CD4-positive, alpha-beta T cell treated with Interleukin-4 for 4 hours (primary cell): Measurements from ENCODE around the gene CHRND.

Source experiments
- DNase-seq: peaks from one replicate; pipeline ENCODE4 v3.0.0-alpha.2; 2020

The CHRND gene

DNA sequence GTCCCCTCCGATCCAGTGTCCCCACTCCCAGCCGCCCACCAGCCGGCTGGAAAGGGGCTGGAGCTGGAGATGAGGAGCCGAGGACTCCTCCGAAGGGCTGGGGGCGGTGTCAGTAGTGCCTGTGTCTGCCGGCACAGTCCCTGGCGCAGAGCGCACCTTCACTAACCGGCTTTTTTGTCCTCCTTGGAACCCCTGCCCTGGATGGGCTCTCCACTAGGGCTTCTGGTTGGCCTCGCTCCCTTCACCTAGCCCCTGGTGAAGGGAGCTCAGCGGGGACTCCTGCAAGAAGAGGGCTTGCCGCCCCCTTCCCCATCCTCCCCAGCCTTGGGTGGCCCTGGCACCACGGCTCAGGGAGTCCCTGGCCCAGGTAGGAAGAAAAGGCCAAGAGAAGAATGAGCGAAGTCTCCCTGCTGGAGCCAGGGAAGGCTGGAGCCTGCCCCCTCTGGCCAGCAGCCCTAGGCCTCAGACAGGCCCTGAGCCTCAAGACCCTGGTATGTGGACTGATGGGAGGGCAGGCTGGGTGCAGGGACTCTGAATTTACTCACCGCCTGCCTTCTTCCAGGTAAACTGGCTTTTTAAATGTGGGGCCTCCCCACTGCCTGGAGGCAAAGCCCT is 37.8 kb upstream of the CHRND start:
- no peak for DNase-seq

DNA sequence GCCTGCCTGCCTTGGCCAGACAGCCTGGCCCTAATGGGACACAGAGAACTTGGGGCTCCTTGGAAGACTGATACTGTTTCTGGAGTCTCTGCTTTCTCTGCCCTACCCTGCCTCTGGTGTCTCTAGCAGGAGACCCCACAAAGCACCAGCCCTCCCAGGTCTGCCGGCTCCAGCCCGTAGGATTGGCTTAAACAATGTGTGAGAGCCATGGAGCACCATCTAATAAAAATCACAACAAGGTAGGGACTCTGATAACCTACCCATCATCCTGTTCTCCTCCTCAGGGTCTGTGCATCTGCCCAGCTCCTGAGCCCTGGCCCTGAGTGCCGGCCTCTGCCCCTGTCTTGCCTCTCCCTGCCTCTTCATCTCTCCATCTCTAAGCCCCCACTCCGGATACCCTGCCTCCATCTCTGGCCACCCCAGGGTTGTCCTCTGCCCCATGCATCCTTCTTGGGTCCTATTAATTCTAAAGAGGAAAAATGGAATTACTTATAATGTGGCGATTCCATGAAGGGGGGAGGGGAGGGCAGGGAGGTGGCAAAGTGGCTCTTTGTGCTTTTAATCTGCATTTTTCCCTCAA is 37.1 kb upstream of the CHRND start:
- DNase-seq = no peak

DNA sequence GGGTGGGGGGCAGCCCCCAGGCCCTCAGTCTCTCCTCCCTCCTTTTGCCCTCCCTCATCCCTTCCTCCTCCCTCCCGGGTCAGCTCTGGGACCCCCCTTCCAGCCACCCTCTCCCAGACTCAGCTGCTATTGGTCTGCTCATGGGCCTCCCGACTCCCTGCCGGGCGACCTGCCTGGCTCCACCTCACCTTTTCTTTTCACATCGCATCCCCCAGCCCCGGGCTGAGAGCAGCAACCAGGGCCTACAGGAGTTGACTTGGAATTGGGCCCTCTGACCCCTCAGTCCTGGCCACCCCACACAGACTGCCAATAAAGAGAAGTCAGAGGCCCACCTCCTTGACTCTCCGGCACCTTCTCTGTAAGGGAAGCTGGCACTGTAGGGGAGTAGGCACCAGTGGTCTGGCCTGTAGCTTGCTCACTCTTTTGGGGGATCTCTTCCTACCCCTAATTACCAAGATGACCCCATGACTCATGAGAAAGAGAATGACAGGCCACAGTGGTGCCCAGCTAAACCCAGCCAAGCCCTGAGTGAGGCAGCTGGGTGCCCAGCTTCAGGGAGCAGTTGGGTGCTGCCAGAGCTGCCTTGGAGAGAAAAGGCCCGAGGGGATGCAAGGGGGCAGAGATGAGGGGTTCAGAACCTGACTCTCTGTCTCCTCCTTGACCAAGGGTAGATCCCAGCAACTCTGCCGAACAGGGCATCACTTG is 36.3 kb upstream of the CHRND start:
- DNase-seq = no peak

DNA sequence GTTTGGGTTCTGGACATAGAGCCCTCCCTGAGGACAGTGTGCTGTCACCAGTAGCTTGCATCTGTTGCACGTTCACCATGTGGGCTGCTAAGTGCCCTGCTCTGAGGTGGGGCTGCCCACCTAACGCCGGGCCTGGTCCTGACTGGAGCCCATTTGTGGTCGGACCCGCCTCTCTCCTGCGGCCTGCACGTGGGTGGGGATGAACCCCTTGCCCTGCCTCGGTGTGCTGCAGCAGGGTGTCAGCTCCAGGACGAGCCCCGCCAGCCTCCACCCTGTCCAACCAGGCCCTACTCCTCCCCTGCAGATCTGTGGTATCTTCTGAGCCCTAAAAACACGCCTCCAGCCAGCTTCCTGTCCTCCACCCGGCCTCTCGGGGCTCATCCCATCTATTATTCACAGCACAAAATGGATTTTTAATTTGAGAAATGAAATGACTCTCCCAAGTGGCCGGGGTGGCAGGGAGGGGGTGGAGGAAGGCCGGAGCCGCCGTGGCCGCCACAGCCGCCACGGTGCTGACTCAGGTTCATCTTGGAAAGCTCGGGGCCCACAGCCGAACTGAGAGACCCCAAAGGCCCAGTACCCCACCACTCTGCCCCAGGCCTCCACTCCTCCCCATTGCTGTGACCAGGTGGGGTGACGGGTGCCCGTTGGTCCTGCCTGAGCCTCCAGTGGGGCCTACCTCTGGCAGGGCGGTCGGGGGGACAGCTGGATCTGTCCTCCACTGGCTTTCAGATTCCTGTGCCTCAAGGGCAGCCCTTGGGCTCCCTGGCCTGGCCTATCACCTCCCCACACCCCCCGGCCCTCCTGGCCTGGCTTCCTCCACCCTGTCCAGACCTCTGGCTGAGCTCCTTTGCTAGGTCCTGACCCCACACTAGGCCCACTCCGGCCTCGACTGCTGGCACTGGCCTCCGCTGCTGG is 35.5 kb upstream of the CHRND start:
- no peak for DNase-seq

DNA sequence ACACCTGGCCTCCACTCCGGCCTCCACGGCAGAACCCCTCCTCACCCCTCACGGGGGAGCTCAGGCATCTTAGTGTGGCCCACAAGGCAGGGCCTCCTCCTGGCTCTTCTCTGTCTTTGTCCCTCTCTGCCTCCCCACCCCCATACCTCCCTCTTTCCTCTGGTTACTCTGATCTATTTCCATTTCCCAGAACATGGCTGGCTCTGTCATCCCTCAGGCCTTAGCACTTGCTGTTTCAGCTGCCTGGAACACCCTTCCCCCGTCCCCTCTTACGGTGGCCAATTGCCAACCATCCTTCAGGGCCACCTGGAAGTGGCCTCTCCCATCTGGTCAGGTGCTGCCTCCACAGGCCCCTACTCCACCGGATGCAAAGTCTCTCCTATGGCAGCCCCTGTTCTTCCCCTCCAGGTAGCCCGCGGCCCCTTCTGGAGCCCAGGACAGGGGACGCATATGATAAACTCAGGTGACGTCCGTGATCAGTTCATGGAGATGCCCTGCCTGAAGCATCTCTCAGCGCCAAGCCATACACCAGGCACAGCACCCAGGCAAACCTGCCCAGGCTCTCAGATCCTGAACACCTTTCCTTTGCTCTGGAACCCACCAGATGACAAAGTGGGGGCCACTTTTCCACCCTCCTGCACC is 34.7 kb upstream of the CHRND start:
- no peak for DNase-seq

DNA sequence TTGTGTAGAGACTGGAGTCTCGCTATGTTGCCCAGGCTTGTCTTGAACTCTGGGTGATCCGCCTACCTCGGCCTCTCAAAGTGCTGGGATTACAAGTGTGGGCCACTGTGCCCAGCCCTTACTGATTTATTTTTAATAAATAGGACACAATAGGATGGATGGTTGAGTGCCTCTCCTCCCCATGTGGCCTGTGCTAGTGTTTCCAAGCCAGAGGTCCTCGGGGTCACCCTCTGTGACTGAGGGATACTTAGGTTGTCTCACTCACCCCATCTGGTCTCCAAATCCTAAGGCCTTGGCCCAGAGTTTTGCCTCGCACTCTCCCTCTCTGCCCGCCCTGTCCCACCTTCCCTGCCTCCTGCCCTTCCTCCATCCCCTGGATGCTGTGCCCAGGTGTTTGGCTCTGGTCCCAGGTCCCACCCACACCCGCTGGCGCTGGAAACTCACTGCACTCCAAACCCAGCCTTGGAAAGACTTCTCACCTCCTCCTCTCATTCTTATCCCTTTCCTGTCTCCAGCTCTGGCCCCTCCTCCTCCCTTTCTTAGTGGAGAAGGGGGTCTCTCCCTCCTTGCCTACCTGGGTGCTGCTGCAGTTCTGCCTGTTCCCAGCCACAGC is 33.6 kb upstream of the CHRND start:
- DNase-seq = no peak

DNA sequence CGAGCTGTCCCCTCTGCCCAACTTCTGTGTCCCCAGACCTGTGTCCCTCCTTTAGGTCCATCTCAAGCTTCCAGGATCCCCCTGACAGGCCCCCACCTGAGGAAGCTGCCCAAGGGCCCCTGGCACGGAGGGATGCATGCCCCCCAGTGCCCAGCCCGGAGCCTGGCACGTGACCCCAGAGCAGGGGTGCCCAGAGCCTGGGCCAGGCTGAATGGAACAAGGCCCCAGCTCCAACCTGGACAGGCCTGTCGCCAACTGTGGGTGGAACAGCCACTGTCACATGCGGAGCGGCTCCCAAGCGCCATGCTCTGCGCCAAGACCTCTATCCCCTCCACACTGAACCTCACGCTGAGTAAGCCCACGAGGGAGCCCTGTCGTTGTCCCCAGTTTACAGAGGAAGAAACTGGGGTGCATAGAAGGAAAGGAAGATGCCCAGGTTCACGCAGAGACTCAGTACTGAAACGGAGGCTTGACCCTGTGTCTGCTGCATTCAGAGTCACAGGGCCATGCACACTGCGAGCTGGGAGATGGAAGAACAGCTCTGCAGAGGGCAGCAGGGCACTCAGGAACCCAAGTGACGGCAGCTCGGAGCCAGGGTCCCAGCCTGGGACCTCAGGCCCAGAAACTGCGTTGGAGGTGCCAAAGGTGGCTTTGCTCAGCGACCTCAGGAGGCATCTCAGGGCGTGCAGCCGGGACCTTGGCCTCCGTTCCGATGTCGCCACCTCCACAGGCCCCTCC is 32.8 kb upstream of the CHRND start:
- no peak for DNase-seq

DNA sequence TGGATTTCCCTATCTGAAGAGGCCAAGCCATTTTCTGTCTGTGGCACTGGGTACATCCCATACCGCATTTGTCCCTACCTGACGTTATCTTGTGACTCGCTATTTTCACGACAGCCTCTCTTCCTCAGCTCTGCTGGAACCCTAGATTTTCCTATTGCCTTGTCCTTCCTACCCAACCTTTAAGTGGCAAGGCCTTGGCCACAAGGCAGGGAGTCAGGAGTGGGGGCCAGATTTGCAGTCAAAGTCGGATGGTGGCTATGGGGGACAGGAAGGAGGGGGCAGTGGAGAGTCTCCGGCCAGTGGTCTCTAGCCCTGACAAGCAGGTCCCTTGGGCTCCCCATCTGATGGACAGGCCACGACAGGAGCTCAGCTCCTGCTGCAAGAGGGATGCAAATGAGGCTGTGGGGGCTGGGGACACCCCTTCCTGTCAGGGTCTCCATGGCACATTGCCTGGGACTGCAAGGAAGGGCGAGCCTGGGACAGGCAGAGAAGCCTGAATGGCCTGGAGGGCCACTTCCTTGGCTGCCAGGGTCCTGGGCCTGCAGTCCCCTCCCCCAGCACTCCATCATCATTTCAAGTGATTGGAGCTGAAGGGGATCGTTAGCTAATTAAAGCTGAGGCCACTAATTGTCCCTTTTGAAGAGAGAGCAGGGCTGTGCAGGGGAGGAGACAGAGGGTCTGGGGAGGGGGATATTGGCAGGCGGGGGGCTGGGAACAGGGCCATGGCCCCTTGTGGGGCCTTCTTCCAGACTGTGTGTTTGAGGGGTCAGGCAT is 32.1 kb upstream of the CHRND start:
- no peak for DNase-seq

DNA sequence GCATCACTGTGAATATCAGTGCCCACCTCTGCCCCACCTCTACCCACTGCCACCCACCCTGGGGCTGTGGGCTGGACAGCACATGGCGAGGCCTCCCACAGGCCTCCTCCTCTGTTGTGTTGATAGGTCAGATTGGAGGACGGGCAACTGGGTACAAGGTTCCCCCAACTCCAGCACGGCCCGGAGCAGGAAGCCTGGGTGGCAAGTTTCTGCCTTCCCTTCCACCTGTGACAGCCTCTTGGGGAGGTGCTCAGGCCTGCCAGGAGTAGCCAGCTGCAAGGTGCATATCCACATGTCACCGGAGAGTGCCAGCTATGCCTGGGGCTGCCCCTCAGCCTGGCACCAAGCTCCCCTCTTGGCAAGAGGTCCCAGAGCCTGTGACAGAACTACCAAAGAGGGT is 31.4 kb upstream of the CHRND start:
- DNase-seq = no peak

DNA sequence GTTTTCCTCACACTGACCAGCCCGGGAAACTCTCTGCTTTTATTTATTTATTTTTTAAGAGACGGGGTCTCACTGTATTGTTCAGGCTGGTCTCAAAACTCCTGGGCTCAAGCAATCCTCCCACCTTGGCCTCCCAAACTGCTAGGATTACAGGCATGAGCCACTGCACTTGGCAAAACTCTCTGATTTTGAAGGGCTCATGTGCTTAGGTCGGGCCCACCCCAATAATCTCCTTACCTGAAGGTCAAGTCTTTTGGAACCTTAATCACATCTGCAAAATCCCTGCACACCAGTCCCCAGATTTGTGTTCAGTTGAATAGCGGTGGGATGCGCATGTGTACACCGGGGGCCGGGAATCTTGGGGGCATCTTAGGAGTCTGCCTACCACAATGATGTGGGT is 30.7 kb upstream of the CHRND start:
- DNase-seq = no peak

DNA sequence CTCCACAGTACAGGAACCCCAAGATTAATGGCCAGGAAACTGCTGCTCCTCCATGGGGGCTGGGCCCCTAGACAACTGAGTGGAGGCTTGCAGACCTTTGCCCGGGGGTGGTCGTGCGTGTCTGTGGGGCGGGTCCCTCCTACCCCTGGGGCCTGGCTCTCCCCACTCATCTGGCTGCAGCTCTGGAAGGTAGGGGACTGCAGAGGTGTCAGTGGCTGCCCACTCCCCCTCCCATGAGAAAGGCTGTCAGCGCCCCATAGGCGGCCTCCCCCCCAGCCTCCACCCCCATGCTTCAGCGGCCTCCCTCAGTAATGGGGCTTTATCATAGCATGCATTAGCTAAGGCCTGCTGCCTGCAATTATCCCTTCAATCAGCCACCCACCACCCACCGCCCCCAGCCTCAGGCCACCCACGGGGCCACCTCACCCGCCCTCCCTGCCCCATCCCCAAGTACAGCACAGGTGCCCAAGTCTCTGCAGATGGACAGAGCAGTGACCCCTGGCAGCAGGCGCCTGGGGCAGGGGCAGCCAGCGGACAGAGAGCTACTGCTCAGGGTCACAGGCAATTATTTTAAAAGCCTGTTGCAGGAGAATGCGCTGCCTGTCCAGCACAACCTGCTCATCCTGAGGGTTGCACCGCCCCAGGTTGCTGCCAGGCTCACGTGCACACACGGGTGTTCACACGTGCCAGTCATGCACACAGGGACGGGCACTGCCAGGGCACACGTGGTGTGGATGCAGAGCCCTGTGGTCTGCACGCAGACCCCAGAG is 29.3 kb upstream of the CHRND start:
- no peak for DNase-seq

DNA sequence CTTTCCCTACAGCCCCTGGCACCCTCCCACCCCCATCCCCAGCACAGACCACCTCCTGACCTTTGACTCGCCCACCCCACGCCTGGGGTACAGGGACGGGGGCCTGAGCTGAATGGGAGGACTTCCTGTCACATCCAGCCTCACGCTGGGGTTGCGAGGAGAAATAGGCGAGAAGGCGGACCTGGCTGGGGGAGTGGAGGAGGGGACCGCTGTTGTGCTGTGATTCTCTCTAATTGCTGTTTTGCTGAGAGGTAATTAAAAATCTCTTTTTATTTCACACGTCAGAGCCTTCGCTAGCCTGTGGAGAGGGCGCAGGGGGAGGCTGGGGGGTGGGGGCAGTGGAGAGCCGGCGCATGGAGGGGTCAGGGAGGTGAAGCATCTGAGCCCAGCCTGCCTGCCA is 28.6 kb upstream of the CHRND start:
- no peak for DNase-seq

DNA sequence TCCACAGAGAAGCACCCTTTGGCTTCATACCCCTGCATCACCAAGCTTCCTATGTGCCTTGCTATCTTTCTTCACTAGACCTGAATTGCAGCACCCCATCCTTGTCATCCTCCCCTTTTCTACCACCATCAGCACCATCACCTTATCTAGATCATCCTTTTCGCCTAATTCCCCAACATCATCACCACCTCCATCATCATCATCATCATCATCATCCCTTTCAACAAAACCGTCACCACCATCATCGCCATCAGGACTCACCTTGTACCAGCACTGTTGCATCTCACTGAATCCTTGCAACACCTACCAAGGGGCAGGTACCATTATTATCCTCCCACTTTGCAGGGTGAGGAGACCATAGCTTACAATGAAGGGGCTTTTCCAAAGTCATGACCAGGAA is 27.5 kb upstream of the CHRND start:
- DNase-seq = no peak

DNA sequence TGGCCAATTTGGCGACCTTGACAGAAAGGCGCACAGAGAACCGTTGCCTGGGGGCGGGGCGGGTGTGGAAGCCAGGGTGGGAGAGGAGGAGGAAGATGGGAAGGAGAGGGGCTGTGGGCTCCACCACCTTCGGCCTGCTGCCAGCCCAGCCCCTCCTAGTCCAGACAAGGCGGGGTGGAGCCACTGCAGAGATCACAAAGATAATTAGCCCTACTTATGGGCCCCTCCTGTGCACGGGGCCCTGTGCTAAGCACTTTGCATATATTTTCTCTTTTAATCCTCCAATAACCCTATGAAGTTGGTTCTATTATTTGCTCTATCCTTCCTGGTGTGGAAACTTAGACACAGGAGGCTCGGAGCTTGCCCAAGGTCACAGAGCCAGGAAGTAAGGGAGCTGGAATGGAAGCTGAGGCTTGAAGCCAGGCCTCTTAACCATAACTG is 24.6 kb upstream of the CHRND start:
- DNase-seq = no peak

DNA sequence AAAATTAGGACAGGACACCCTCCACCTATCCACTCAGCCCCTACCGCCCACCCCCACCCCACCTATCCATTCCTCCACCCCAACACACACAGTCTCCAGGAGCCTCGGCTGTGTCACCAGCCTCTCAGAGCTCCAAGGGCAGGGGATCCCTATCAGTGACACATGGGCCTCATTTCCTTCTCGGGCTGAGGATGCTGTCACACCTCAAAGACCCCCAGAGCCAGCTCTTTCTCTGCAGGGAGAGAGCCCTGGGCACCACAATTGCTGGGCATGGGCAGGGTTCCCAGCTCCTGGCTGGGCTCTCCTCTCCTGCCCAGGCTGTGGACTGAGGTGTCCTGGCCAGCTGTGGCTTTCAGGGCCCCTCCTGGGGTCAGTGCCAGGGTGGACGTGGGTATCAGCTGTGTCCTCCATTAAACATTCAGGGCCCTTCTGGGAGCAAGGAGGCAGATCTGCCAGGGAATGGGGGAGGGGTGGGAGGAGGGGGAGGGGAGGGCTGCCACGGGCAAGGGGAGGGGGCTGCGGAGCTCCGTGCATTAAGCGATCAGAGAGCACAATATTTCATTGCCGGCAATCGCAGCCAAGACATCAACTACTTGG is 24.1 kb upstream of the CHRND start:
- no peak for DNase-seq

DNA sequence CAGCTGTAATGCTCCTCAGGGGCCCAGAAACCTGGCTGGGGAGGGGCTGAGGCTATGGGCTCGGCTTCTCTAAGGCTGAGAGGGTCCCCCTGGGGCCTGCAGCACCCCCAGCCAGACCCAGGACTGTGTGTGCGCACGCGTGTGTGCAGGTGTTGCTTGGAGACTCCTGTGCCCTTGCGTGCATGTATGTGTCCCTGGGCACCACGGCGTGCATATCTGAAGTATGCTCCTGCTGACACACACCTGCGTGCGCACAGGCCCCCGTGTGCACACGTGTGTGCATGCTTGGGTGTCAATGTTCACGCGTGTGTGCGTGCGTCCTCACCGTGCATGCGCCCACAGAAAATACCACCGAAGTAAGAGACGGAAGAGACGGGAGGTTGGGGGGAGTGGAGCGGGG is 23.4 kb upstream of the CHRND start:
- DNase-seq = no peak

DNA sequence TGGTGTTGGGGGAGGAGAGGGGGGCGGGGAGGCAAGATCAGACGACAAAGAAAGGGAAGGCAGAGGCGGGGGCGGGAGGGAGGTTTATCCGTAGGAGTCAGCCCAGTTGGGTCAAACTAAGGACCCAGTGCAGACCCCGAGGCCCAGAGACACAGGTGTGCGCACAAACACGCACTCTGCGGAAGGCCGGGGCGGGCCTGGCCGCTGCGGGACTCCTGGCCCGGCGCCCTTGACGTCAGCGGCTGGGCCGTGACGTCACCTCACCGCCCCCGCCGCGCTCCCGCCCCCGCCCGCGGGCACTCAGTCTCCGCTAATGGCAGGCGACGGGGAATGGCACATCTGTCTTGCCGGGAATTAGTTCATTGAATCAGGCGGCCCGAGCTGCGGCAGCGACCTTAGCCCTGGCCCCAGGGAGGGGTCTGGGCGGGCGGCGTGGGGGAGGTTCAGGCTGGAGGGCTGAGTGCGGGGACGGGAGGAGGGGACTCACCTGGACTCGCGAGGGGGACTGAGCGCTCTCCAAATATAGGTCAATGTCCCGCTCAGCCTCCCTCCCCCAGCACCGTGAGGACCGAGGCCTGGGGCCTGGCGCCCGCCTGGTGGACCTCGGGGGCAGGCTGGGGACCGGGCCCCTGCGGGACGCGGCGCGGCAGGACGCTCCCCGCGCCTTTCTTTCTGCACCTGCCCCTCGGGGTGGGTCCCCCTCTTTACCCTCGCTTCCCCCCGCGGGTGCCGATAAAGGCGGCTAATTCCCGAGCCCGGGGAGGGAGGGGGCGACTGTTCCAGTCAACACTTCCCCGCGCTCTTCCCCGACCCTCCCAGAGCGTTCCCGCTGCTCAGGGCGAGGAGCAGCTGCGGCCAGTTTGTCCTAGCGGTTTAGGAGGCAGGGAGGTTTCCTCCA is 22.8 kb upstream of the CHRND start:
- DNase-seq = no peak

DNA sequence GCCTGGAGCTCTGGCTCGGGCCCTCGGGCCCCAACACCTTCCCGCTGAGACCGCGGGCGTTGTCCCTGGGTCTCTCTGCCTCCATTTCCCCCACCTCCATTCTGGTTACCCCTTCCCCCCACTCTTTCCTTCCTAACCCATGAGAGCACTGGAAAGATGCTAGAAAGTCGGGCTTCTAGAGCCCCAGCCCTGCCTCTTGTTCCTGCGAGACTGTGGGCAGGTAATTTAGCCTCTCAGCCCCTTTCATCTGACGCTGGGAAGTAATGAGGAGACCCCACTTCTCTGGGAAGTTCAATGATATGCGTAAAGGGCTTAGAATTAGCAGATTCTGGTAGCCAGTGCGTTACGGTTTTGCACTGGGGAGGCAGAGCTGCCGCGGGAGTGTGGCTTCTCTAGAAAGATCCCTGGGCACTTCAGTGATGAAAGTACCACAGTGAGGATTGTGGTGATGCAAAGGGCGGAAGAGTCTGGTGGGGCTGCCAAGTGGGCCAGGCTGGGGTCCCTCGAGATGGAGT is 22.1 kb upstream of the CHRND start:
- no peak for DNase-seq
